H1 (cell line): ENCODE data around the gene LCOR.

Experiments
- POLR2A ChIP-seq, 2 experiments: IDR thresholded peaks; 1 replicate in 1 of 2; 2 replicates in 1 of 2; pipeline ENCODE4 v1.6.1; 2011; ENCODE audit warnings: low read depth in 2 of 2, low read length in 2 of 2, mild to moderate bottlenecking in 2 of 2; ENCODE audit errors: control extremely low read depth in 1 of 2
- RAD21 ChIP-seq, 2 experiments: IDR thresholded peaks in 1 of 2; conservative IDR thresholded peaks in 1 of 2; 2 replicates each; pipeline ENCODE4 v1.6.1; 2011; ENCODE audit warnings: low read depth in 2 of 2, low read length in 2 of 2, improper control_type of control experiment in 1 of 2, inconsistent platforms in 1 of 2, mild to moderate bottlenecking in 1 of 2, moderate library complexity in 1 of 2
- SUZ12 ChIP-seq: fragments of 200-600 bp; sonication (generic); IDR thresholded peaks from 2 replicates; pipeline ENCODE4 v1.6.1; 2012; ENCODE audit warnings: mild to moderate bottlenecking, inconsistent platforms, low read length, moderate library complexity, mixed read lengths
- TEAD4 ChIP-seq: IDR thresholded peaks from 2 replicates; pipeline ENCODE4 v1.6.1; 2012; ENCODE audit warnings: low read depth, low read length, inconsistent platforms, mixed read lengths
- TF ChIP-seq, protein P1 (sequence below), 3 experiments: IDR thresholded peaks; 1 replicate in 2 of 3; 2 replicates in 1 of 3; pipeline versions ENCODE4 v1.5.1 to v1.6.1; 2011; ENCODE audit warnings: low read length in 3 of 3, mild to moderate bottlenecking in 3 of 3, inconsistent platforms in 2 of 3, low read depth in 1 of 3, moderate library complexity in 1 of 3; ENCODE audit not compliant: insufficient read depth in 1 of 3; ENCODE audit errors: control extremely low read depth in 1 of 3

- TF ChIP-seq, protein P1, sequence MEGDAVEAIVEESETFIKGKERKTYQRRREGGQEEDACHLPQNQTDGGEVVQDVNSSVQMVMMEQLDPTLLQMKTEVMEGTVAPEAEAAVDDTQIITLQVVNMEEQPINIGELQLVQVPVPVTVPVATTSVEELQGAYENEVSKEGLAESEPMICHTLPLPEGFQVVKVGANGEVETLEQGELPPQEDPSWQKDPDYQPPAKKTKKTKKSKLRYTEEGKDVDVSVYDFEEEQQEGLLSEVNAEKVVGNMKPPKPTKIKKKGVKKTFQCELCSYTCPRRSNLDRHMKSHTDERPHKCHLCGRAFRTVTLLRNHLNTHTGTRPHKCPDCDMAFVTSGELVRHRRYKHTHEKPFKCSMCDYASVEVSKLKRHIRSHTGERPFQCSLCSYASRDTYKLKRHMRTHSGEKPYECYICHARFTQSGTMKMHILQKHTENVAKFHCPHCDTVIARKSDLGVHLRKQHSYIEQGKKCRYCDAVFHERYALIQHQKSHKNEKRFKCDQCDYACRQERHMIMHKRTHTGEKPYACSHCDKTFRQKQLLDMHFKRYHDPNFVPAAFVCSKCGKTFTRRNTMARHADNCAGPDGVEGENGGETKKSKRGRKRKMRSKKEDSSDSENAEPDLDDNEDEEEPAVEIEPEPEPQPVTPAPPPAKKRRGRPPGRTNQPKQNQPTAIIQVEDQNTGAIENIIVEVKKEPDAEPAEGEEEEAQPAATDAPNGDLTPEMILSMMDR (IDR thresholded peaks at IDR 0.05; ENCODE audit: control extremely low read depth in 1 of 3, insufficient read depth in 1 of 3, low read depth in 1 of 3, low read length in 3 of 3) = no peak
- TF ChIP-seq POLR2A (IDR thresholded peaks at IDR 0.05; ENCODE audit: control extremely low read depth in 1 of 2, low read depth in 2 of 2, low read length in 2 of 2) (no peak), RAD21 (IDR thresholded peaks at IDR 0.05 in 1 of 2, conservative IDR thresholded peaks at IDR 0.05 in 1 of 2; ENCODE audit: low read depth in 2 of 2, low read length in 2 of 2) (no peak), SUZ12 (no peak), TEAD4 (no peak)
Observed at GRCh38 chr10:97015240-97015639, 183.1 kb downstream of the LCOR start.
